Measurements from ENCODE around the gene TRIM63. TPM values are rescaled to one million over a fixed set of nuclear protein-coding genes. Genes with fewer than 3 reads are reported as not detected.

Gene TRIM63
- polyA plus RNA-seq, 1 of the 3 experiments (the other 2 are of a cell fraction): not detected

GRCh38 chr1:26043765-26044164 is 23.7 kb downstream of the TRIM63 start:
- Histone ChIP-seq H3K27me3 (ENCODE audit: insufficient read depth) (peaks cover 72% of the 10 kb centered on the region), H3K4me2 (no peak overlapping the region), H3F3A (replicated peaks; ENCODE audit: insufficient read depth) (no peaks in the 10 kb centered on the region), H2AFZ (ENCODE audit: low read depth) (no peak overlapping the region), H3K79me2 (ENCODE audit: insufficient read depth) (no peaks in the 10 kb centered on the region), H4K20me1 (ENCODE audit: insufficient read depth) (no peaks in the 10 kb centered on the region), H3K27ac (ENCODE audit: low read depth in 2 of 2, low read length in 1 of 2) (no peak overlapping the region), H3K4me3 (ENCODE audit: low read depth in 2 of 2, low read length in 1 of 2) (no peak overlapping the region), H3K9me3 (no peaks in the 10 kb centered on the region), H3K9ac (no peak overlapping the region), H3K9me2 (no peaks in the 10 kb centered on the region), H3K4me1 (ENCODE audit: control insufficient read depth in 1 of 2, insufficient read depth in 2 of 2, low read depth in 1 of 2, low read length in 1 of 2) (no peaks in the 10 kb centered on the region; a peak in 1 of 4 replicates), H3K36me3 (replicated peaks in 1 of 2; ENCODE audit: control insufficient read depth in 1 of 2, insufficient read depth in 2 of 2, low read length in 1 of 2) (no peaks in the 10 kb centered on the region)
- 74% methylated on average over 2 of the region's 2 CpGs for WGBS (ENCODE audit: low lambda C conversion rate)
- ChIA-PET CTCF (interaction anchor here (1.1 to 4.1 kb wide), 4 partner anchors 7 to 101 kb away, joined by 3 to 19 read pairs (median 9); no protein-coding TSS in a partner anchor), POLR2A (no interaction called here)
- TF ChIP-seq CHD2 (IDR thresholded peaks at IDR 0.05; ENCODE audit: low read length, partially characterized antibody) (no peak), MXI1 (IDR thresholded peaks at IDR 0.05; ENCODE audit: low read depth, low read length) (no peak), RAD21 (IDR thresholded peaks at IDR 0.05; ENCODE audit: low read length) (no peak), RXRA (IDR thresholded peaks at IDR 0.05; ENCODE audit: borderline replicate concordance, low read depth) (no peak), GATA2 (CRISPR knock-in tag; IDR thresholded peaks at IDR 0.05) (no peak), JUND (IDR thresholded peaks at IDR 0.05) (no peak), MAX (IDR thresholded peaks at IDR 0.05; ENCODE audit: low read depth) (no peak), NFIC (IDR thresholded peaks at IDR 0.05; ENCODE audit: borderline replicate concordance) (no peak), USF1 (IDR thresholded peaks at IDR 0.05; ENCODE audit: borderline replicate concordance, low read depth) (no peak), GABPA (IDR thresholded peaks at IDR 0.05; ENCODE audit: low read depth) (no peak), USF2 (IDR thresholded peaks at IDR 0.05; ENCODE audit: borderline replicate concordance, low read depth, low read length) (no peak), PBX3 (IDR thresholded peaks at IDR 0.05) (no peak), FOXJ3 (CRISPR knock-in tag; IDR thresholded peaks at IDR 0.05) (no peak), EP300 (IDR thresholded peaks at IDR 0.05; ENCODE audit: borderline replicate concordance in 1 of 2, low read depth in 1 of 2, low read length in 1 of 2) (no peak)
- no peak for DNase-seq

GRCh38 chr1:26041978-26042377 is 25.5 kb downstream of the TRIM63 start:
- Histone ChIP-seq H3K27me3 (ENCODE audit: insufficient read depth) (peaks cover 54% of the 10 kb centered on the region), H3K9me3 (no peaks in the 10 kb centered on the region), H3K27ac (ENCODE audit: low read depth in 2 of 2, low read length in 1 of 2) (no peak overlapping the region), H4K20me1 (ENCODE audit: insufficient read depth) (no peaks in the 10 kb centered on the region), H3K9ac (no peak overlapping the region), H3K4me1 (ENCODE audit: control insufficient read depth in 1 of 2, insufficient read depth in 2 of 2, low read depth in 1 of 2, low read length in 1 of 2) (no peaks in the 10 kb centered on the region; a peak in 1 of 4 replicates), H3K4me2 (no peak overlapping the region), H2AFZ (ENCODE audit: low read depth) (no peak overlapping the region), H3K9me2 (no peaks in the 10 kb centered on the region), H3K4me3 (ENCODE audit: low read depth in 2 of 2, low read length in 1 of 2) (no peak overlapping the region), H3K36me3 (replicated peaks in 1 of 2; ENCODE audit: control insufficient read depth in 1 of 2, insufficient read depth in 2 of 2, low read length in 1 of 2) (no peaks in the 10 kb centered on the region), H3F3A (replicated peaks; ENCODE audit: insufficient read depth) (no peaks in the 10 kb centered on the region), H3K79me2 (ENCODE audit: insufficient read depth) (no peaks in the 10 kb centered on the region)
- DNase-seq: no peak
- TF ChIP-seq RAD21 (IDR thresholded peaks at IDR 0.05; ENCODE audit: low read length) (no peak), NRF1 (IDR thresholded peaks at IDR 0.05; ENCODE audit: low read depth, low read length) (no peak), EP300 (IDR thresholded peaks at IDR 0.05; ENCODE audit: borderline replicate concordance in 1 of 2, low read depth in 1 of 2, low read length in 1 of 2) (no peak), SMC3 (IDR thresholded peaks at IDR 0.05; ENCODE audit: low read depth, low read length) (no peak), RCOR1 (IDR thresholded peaks at IDR 0.05; ENCODE audit: low read length) (no peak), EZH2phosphoT487 (IDR thresholded peaks at IDR 0.05; ENCODE audit: borderline replicate concordance, low read depth) (no peak), USF2 (IDR thresholded peaks at IDR 0.05; ENCODE audit: borderline replicate concordance, low read depth, low read length) (no peak), IRF3 (IDR thresholded peaks at IDR 0.05; ENCODE audit: low read depth, low read length) (no peak), POLR2AphosphoS5 (IDR thresholded peaks at IDR 0.05; ENCODE audit: low read depth, low read length) (no peak), RFX5 (IDR thresholded peaks at IDR 0.05; ENCODE audit: low read length) (no peak), TAF1 (IDR thresholded peaks at IDR 0.05; ENCODE audit: borderline replicate concordance, low read depth, low read length) (no peak), PBX3 (IDR thresholded peaks at IDR 0.05) (no peak)
- 41% methylated on average over 4 of the region's 4 CpGs for WGBS (ENCODE audit: low lambda C conversion rate)
- POLR2A ChIA-PET: no interaction called here
- CTCF ChIA-PET: interaction anchor here (0.9 to 1.5 kb wide), 5 partner anchors 44 to 147 kb away, joined by 3 to 6 read pairs (median 3); partner anchors contain the start of gene ZNF593

Measured in SK-N-SH (cell line).